ENCODE results near the gene SPARC.

GRCh38 chr5:151615431-151615830, 71.3 kb downstream of the SPARC start:
- TF ChIP-seq CTCF (IDR thresholded peaks at IDR 0.05; ENCODE audit: low read depth, low read length) = no peak
- no peak for TF ChIP-seq EZH2phosphoT487 (IDR thresholded peaks at IDR 0.05; ENCODE audit: low read depth)

Measured in OCI-LY3 (cell line).